HG03521 (cell line): ENCODE results near the gene GOLGA2.

Experiments used
- ATAC-seq: cut with Tn5 transposase; IDR thresholded peaks from one replicate; pipeline ENCODE4 v1.9.1; 2021; ENCODE audit warnings: mild to moderate bottlenecking, moderate library complexity; ENCODE audit not compliant: unreplicated experiment

The GOLGA2 gene

GRCh38 chr9:128275198-128276007 lies at the start of gene GOLGA2:
TSS of gene GOLGA2 (minus strand) at chr9:128276007. CDS start at chr9:128275976, 31 bp downstream.
- ATAC-seq, result peak; percentile 38

GRCh38 chr9:128324401-128324800 lies 48.6 kb upstream of the GOLGA2 start:
- ATAC-seq, result no peak

GRCh38 chr9:128323791-128324190 lies 48.0 kb upstream of the GOLGA2 start:
- ATAC-seq, result no peak

- ATAC-seq, result no peak
These were observed 47.5 kb upstream of the GOLGA2 start for GRCh38 chr9:128323212-128323730.

GRCh38 chr9:128322404-128323211 lies 46.8 kb upstream of the GOLGA2 start, which contains the start of the genes COQ4 and TRUB2:
TSS of gene COQ4 (plus strand) at chr9:128322839. CDS start at chr9:128322859, 20 bp downstream.
TSS of gene TRUB2 (minus strand) at chr9:128322447. CDS start at chr9:128322408, 39 bp downstream.
- peak; percentile 82 for ATAC-seq

- ATAC-seq, result no peak
These were observed 46.1 kb upstream of the GOLGA2 start for GRCh38 chr9:128321879-128322403.

- ATAC-seq, result no peak
These were observed 45.5 kb upstream of the GOLGA2 start for GRCh38 chr9:128321343-128321742.

- ATAC-seq, result no peak
These were observed 41.8 kb upstream of the GOLGA2 start for GRCh38 chr9:128317629-128318028.

GRCh38 chr9:128316421-128316820 lies 40.6 kb upstream of the GOLGA2 start:
- no peak for ATAC-seq

- ATAC-seq, result no peak
These were observed 38.9 kb upstream of the GOLGA2 start for GRCh38 chr9:128314697-128315096.

GRCh38 chr9:128310461-128310860 lies 34.7 kb upstream of the GOLGA2 start:
- ATAC-seq, result no peak

- ATAC-seq, result no peak
These were observed 33.7 kb upstream of the GOLGA2 start for GRCh38 chr9:128309551-128309950.

GRCh38 chr9:128304971-128305288 lies 29.1 kb upstream of the GOLGA2 start:
- no peak for ATAC-seq

- ATAC-seq, result no peak
These were observed 28.5 kb upstream of the GOLGA2 start for GRCh38 chr9:128304136-128304970.

GRCh38 chr9:128298535-128299482 lies 23.0 kb upstream of the GOLGA2 start:
- no peak for ATAC-seq

- ATAC-seq, result no peak
These were observed 21.5 kb upstream of the GOLGA2 start for GRCh38 chr9:128297221-128297773.

- no peak for ATAC-seq
These were observed 20.8 kb upstream of the GOLGA2 start for GRCh38 chr9:128296340-128297220.

- ATAC-seq, result no peak
These were observed 18.3 kb upstream of the GOLGA2 start for GRCh38 chr9:128294142-128294541.
